Psoas muscle (tissue), 8 donors: Measurements from ENCODE around the gene KCNE3. TPM values are rescaled to one million over a fixed set of nuclear protein-coding genes. Genes with fewer than 3 reads are reported as not detected.

Experiments used
- ATAC-seq, 4 donors: fragments of 200-7000 bp; cut with Tn5 transposase; one replicate each; pipeline ENCODE4 v1.9.1; 2020; ENCODE audit warnings: moderate library complexity in 3 of 4, mild to moderate bottlenecking in 2 of 4
- DNase-seq, 2 donors: peaks; one replicate each; pipeline ENCODE4 v3.0.0-alpha.2; 2020
- H3K27ac ChIP-seq: fragments of 200-600 bp; one replicate; pipeline ENCODE4 v1.8.0; 2022
- H3K27me3 ChIP-seq, 3 donors: fragments of 200-600 bp in 1 of 3; one replicate each; pipeline versions ENCODE4 v1.6.1 to v1.8.0; 2013 to 2022; ENCODE audit warnings: low read length in 2 of 3, mild to moderate bottlenecking in 2 of 3, moderate library complexity in 1 of 3; ENCODE audit not compliant: insufficient read depth in 3 of 3
- H3K36me3 ChIP-seq, 2 donors: fragments of 200-600 bp in 1 of 2; one replicate each; pipeline versions ENCODE4 v1.6.1 to v1.8.0; 2013 to 2022; ENCODE audit warnings: low read depth in 1 of 2, mild to moderate bottlenecking in 1 of 2, moderate library complexity in 1 of 2; ENCODE audit not compliant: insufficient read depth in 1 of 2
- H3K4me1 ChIP-seq: fragments of 200-600 bp; one replicate; pipeline ENCODE4 v1.8.0; 2022
- H3K4me3 ChIP-seq: fragments of 200-600 bp; one replicate; pipeline ENCODE4 v1.8.0; 2022; ENCODE audit warnings: mild to moderate bottlenecking
- H3K9me3 ChIP-seq: fragments of 200-600 bp; one replicate; pipeline ENCODE4 v1.8.0; 2022
- CTCF ChIP-seq: fragments of 200-600 bp; IDR thresholded peaks from one replicate; pipeline ENCODE4 v1.8.0; 2022; ENCODE audit warnings: antibody characterized with exemption
- WGBS, 3 donors: extraction: QIAGEN DNeasy Blood & Tissue Kit; methylation state at CpG; one replicate each; pipeline versions ENCODE4 v1.1.6 to v1.1.7; 2013; 5-methylcytosine and 5-hydroxymethylcytosine counted together
- intact Hi-C, 2 donors: fragments of 100-400 bp; cut with DNase I; formaldehyde crosslinking; loops; one replicate each; pipeline versions ENCODE4 v1.11.0 to v1.14.2; 2022
- polyA plus RNA-seq, 3 donors: library from polyadenylated mRNA; stranded (reverse); fragments of 200-250 nt; gene quantifications; one replicate each; pipeline ENCODE4 v1.2.3, GENCODE V29; 2013
- total RNA-seq, 4 donors: library from RNA; stranded (reverse); fragmentation: NEBNext Ultra II Directional in 2 of 4; extraction: Animal tissue kit (Norgen Biotek cat#: 25700) in 2 of 4; gene quantifications; one replicate each; pipeline versions ENCODE4 v1.2.1 to v1.2.4, GENCODE V29; 2021 to 2023
- donor health status: healthy with polysubstance abuse.
- donor health status: DM: no; HTN: no; CAD: no; lungs with moderate emphysema.
- donor health status: Bipolar disorder and iron deficiency.
- donor health status: healthy.
- donor health status: DM: yes; HTN: yes; CAD: no.
- donor health status: DM: no; HTN: no; CAD: no.
- donor health status: DM: no; HTN: no; CAD: no.
- donor health status: DM: yes; HTN: yes; CAD: no.

The KCNE3 gene
- total and polyA plus RNA-seq, 7 donors = 0.21 to 3.3 (median 1.0) TPM

- no peak for TF ChIP-seq CTCF
- WGBS, 3 donors = 65 to 73% (median 67%) methylated on average over 10 of the region's 10 CpGs
- H3K36me3 ChIP-seq = no peaks in the 10 kb centered on the region
- no peak overlapping the region for H3K4me3 ChIP-seq
- ATAC-seq = no peak
- H3K27me3 ChIP-seq = no peaks in the 10 kb centered on the region
- H3K9me3 ChIP-seq = no peaks in the 10 kb centered on the region
- intact Hi-C loops = no loop called here
- peaks cover 7% of the 10 kb centered on the region for H3K4me1 ChIP-seq
- DNase-seq = no peak
- no peak overlapping the region for H3K27ac ChIP-seq
Observed at GRCh38 chr11:74473382-74474173, 6.2 kb upstream of the KCNE3 start.

- TF ChIP-seq CTCF = no peak
- Histone ChIP-seq H3K4me3 (no peak overlapping the region), H3K4me1 (peaks cover 9% of the 10 kb centered on the region), H3K27me3 (no peaks in the 10 kb centered on the region), H3K36me3 (no peaks in the 10 kb centered on the region), H3K9me3 (no peaks in the 10 kb centered on the region), H3K27ac (no peak overlapping the region)
- WGBS, 3 donors = 79 to 85% (median 83%) methylated on average over 5 of the region's 5 CpGs
- no peak for ATAC-seq
- DNase-seq = no peak
- intact Hi-C loops = no loop called here
Observed at GRCh38 chr11:74471668-74472429, 4.5 kb upstream of the KCNE3 start.

DNA sequence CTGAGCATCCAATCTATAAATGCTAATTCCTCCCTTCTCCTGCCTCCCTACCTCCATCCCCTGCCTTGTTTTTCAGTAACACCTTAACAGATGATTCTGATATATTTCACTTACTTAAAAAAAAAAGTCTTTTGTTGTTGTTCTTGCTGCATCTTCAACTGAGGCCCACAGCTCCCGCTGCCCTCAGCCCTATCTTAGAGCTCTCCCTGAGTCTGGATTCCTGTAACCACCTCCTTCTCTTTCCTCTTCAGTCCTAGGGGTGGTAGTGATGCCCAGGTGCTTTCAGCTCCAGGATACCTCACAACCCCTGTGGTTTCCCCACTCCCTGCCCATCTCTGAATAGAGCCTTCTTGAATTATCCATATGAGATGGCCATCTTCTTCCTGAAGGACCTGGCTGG lies 3.7 kb upstream of the KCNE3 start:
- no peak for TF ChIP-seq CTCF
- Histone ChIP-seq H3K27me3 (no peaks in the 10 kb centered on the region), H3K4me1 (peaks cover 14% of the 10 kb centered on the region), H3K36me3 (no peaks in the 10 kb centered on the region), H3K27ac (no peak overlapping the region), H3K4me3 (no peak overlapping the region), H3K9me3 (no peaks in the 10 kb centered on the region)
- ATAC-seq (no peak), DNase-seq (no peak)
- WGBS, 3 donors = 95 to 100% (median 96%) methylated on average over 1 of the region's 1 CpG
- intact Hi-C loops = no loop called here

DNA sequence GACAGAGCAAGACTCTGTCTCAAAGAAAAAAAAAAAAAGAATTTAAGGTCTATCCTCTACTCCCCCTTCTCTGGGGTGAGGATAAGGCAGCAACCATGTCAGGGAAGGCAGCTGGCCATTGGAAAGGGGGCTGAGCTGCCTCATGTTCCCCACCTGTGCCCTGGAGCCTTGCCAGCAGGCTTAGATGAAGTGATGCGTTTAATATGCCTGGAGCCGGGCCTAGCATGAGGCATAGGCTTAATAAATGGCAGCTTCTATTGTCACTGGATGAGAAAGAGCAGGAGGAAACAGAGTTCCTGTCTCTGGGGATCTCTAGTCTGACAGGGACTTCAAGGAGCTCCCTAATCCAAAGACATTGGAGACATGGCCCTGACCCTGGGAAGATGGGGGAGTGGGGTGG lies 3.2 kb upstream of the KCNE3 start:
- no peaks in the 10 kb centered on the region for H3K36me3 ChIP-seq
- intact Hi-C loops = no loop called here
- no peaks in the 10 kb centered on the region for H3K9me3 ChIP-seq
- ATAC-seq (no peak), DNase-seq (no peak)
- no peaks in the 10 kb centered on the region for H3K27me3 ChIP-seq
- 34 to 54% (median 43%) methylated on average over 2 of the region's 2 CpGs for WGBS, 3 donors
- TF ChIP-seq CTCF = no peak
- H3K4me3 ChIP-seq = no peak overlapping the region
- no peak overlapping the region for H3K27ac ChIP-seq
- peaks cover 14% of the 10 kb centered on the region for H3K4me1 ChIP-seq
